Panc1 (cell line): ENCODE measurements around the gene MAP2.

Source experiments
- SIN3A ChIP-seq: IDR thresholded peaks from 2 replicates; pipeline ENCODE4 v1.6.1; 2012; ENCODE audit warnings: low read depth, mild to moderate bottlenecking, low read length, moderate library complexity, borderline replicate concordance; ENCODE audit not compliant: insufficient read depth
- TCF7L2 ChIP-seq: IDR thresholded peaks from 2 replicates; pipeline ENCODE4 v1.6.1; 2011; ENCODE audit warnings: mild to moderate bottlenecking, low read depth, low read length, inconsistent platforms
- TF ChIP-seq, protein P1 (sequence below): fragments of 450-650 bp; IDR thresholded peaks from 2 replicates; pipeline ENCODE4 v1.5.1; 2017; ENCODE audit warnings: mild to moderate bottlenecking

DNA sequence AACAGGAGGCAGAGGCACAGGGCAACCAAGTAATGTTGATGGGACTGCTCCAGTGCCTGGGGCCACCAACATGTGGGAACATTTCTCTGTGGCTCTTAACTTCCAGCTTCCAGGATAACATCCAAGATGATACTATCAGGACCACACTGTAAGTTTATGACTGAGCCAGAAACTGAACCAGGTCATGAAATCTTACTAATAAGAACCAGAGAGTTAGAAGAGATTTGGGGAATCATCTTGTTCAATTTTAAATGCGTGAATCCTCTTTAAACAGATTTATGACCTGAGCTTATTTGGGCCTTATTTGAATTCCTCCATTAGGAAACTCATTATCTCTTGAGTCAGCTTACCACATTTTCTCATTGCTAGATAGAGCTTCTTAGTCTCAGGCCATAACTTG lies 45.0 kb downstream of the MAP2 start:
- TF ChIP-seq, protein P1, sequence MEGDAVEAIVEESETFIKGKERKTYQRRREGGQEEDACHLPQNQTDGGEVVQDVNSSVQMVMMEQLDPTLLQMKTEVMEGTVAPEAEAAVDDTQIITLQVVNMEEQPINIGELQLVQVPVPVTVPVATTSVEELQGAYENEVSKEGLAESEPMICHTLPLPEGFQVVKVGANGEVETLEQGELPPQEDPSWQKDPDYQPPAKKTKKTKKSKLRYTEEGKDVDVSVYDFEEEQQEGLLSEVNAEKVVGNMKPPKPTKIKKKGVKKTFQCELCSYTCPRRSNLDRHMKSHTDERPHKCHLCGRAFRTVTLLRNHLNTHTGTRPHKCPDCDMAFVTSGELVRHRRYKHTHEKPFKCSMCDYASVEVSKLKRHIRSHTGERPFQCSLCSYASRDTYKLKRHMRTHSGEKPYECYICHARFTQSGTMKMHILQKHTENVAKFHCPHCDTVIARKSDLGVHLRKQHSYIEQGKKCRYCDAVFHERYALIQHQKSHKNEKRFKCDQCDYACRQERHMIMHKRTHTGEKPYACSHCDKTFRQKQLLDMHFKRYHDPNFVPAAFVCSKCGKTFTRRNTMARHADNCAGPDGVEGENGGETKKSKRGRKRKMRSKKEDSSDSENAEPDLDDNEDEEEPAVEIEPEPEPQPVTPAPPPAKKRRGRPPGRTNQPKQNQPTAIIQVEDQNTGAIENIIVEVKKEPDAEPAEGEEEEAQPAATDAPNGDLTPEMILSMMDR: no peak
- TF ChIP-seq TCF7L2 (no peak), SIN3A (no peak)
